ENCODE results near the gene TRIM3. TPM values are rescaled to one million over a fixed set of nuclear protein-coding genes. Genes with fewer than 3 reads are reported as not detected.

Gene TRIM3
- total RNA-seq, 3 donors from 2014 or later = 28.0 to 57.8 (median 48.4) TPM

GRCh38 chr11:6427516-6427915 lies 46.2 kb downstream of the TRIM3 start:
- Histone ChIP-seq H3K36me3 (ENCODE audit: low read depth) (no peaks in the 10 kb centered on the region), H3K9me3 (no peaks in the 10 kb centered on the region), H3K4me1 (ENCODE audit: low read depth) (no peaks in the 10 kb centered on the region), H3K4me3 (no peak overlapping the region)
- intact Hi-C loops (cut with DNase I, micrococcal nuclease) = no loop called here
- no peak for TF ChIP-seq CTCF (IDR thresholded peaks at IDR 0.05)
- ATAC-seq (no peak), DNase-seq (no peak)

- Histone ChIP-seq H3K4me3 (no peak overlapping the region), H3K9me3 (no peaks in the 10 kb centered on the region), H3K36me3 (ENCODE audit: low read depth) (no peaks in the 10 kb centered on the region), H3K4me1 (ENCODE audit: low read depth) (no peaks in the 10 kb centered on the region)
- TF ChIP-seq CTCF (IDR thresholded peaks at IDR 0.05) = no peak
- DNase-seq (no peak), ATAC-seq (no peak)
- intact Hi-C loops (cut with DNase I, micrococcal nuclease) = no loop called here
These were observed 53.1 kb downstream of the TRIM3 start for GRCh38 chr11:6420677-6421076.

- no peak for TF ChIP-seq CTCF (IDR thresholded peaks at IDR 0.05)
- ATAC-seq (peak; percentile 96), DNase-seq (peak in 2 of 3 donors; percentile 78 to 81)
- Histone ChIP-seq H3K9me3 (no peaks in the 10 kb centered on the region), H3K36me3 (ENCODE audit: low read depth) (no peaks in the 10 kb centered on the region), H3K4me1 (ENCODE audit: low read depth) (no peaks in the 10 kb centered on the region), H3K4me3 (peak within 1 kb of the TSS; percentile 67)
- intact Hi-C loops (cut with DNase I, micrococcal nuclease) = no loop called here
These were observed 54.6 kb downstream of the TRIM3 start, which contains the start of gene APBB1 for GRCh38 chr11:6419009-6419631. TSS of gene APBB1 (minus strand) at chr11:6419094. CDS start at chr11:6411347, 7,747 bp downstream.

GRCh38 chr11:6418557-6419008 lies 55.2 kb downstream of the TRIM3 start:
- Histone ChIP-seq H3K36me3 (ENCODE audit: low read depth) (no peaks in the 10 kb centered on the region), H3K9me3 (no peaks in the 10 kb centered on the region), H3K4me3 (peak overlapping the region; percentile 67), H3K4me1 (ENCODE audit: low read depth) (no peaks in the 10 kb centered on the region)
- DNase-seq (peak in 2 of 3 donors; percentile 27 to 49), ATAC-seq (peak; percentile 42)
- intact Hi-C loops (cut with DNase I, micrococcal nuclease) = no loop called here
- no peak for TF ChIP-seq CTCF (IDR thresholded peaks at IDR 0.05)

- TF ChIP-seq CTCF (IDR thresholded peaks at IDR 0.05) = no peak
- ATAC-seq = no peak
- no peaks in the 10 kb centered on the region for H3K36me3 ChIP-seq (ENCODE audit: low read depth)
- no peaks in the 10 kb centered on the region for H3K4me1 ChIP-seq (ENCODE audit: low read depth)
- intact Hi-C loops (cut with DNase I, micrococcal nuclease) = no loop called here
- no peaks in the 10 kb centered on the region for H3K9me3 ChIP-seq
- DNase-seq = no peak
- H3K4me3 ChIP-seq = no peak overlapping the region
These were observed 55.7 kb downstream of the TRIM3 start for GRCh38 chr11:6417907-6418556.

All from mucosa of descending colon (tissue), 3 donors.